NCI-H1092 (cell line): Measurements from ENCODE around the gene TADA2A.
"Not testable (repeated sequence)": the region's sequence is repeated elsewhere in the genome, so short reads cannot be mapped to it uniquely, and the experiment has no call there.

ENCODE experiments used
- DNase-seq: peaks from one replicate; lab custom pipeline; 2025; lab: John Stamatoyannopoulos, UW

Gene TADA2A

GRCh38 chr17:37399265-37399803 lies 7.4 kb upstream of the TADA2A start:
- DNase-seq, result no peak

- no peak for DNase-seq
Observed at GRCh38 chr17:37400505-37400904, 6.2 kb upstream of the TADA2A start.

GRCh38 chr17:37405522-37405921 lies 1.2 kb upstream of the TADA2A start:
- DNase-seq, result not testable (repeated sequence)

- DNase-seq, result no peak
Observed at GRCh38 chr17:37405955-37406634, 591 bp upstream of the TADA2A start.

- DNase-seq, result not testable (repeated sequence)
Observed at GRCh38 chr17:37408145-37408479, 1.4 kb downstream of the TADA2A start.

- no peak for DNase-seq
Observed at GRCh38 chr17:37410357-37410756, 3.7 kb downstream of the TADA2A start.

- DNase-seq, result no peak
Observed at GRCh38 chr17:37413875-37414519, 7.3 kb downstream of the TADA2A start.

- DNase-seq, result no peak
Observed at GRCh38 chr17:37417852-37418251, 11.2 kb downstream of the TADA2A start.

- no peak for DNase-seq
Observed at GRCh38 chr17:37422971-37423625, 16.4 kb downstream of the TADA2A start.

GRCh38 chr17:37425268-37425667 lies 18.6 kb downstream of the TADA2A start:
- no peak for DNase-seq

- DNase-seq, result no peak
Observed at GRCh38 chr17:37429039-37429438, 22.4 kb downstream of the TADA2A start.

GRCh38 chr17:37429453-37429852 lies 22.8 kb downstream of the TADA2A start:
- no peak for DNase-seq

GRCh38 chr17:37430051-37430627 lies 23.5 kb downstream of the TADA2A start:
- no peak for DNase-seq

- no peak for DNase-seq
Observed at GRCh38 chr17:37432671-37433070, 26.0 kb downstream of the TADA2A start.

- DNase-seq, result no peak
Observed at GRCh38 chr17:37438141-37438540, 31.5 kb downstream of the TADA2A start.

- no peak for DNase-seq
Observed at GRCh38 chr17:37440424-37440823, 33.7 kb downstream of the TADA2A start.

- DNase-seq, result not testable (repeated sequence)
Observed at GRCh38 chr17:37441369-37442014, 34.8 kb downstream of the TADA2A start.

- no peak for DNase-seq
Observed at GRCh38 chr17:37446027-37446426, 39.3 kb downstream of the TADA2A start.

- DNase-seq, result no peak
Observed at GRCh38 chr17:37447641-37448040, 41.0 kb downstream of the TADA2A start.

GRCh38 chr17:37450112-37450511 lies 43.4 kb downstream of the TADA2A start:
- no peak for DNase-seq

- not testable (repeated sequence) for DNase-seq
Observed at GRCh38 chr17:37457801-37458200, 51.1 kb downstream of the TADA2A start.

GRCh38 chr17:37458805-37459204 lies 52.1 kb downstream of the TADA2A start:
- no peak for DNase-seq
